HG03175 (cell line): ENCODE measurements around the gene PCSK9.

Source experiments
- ATAC-seq: cut with Tn5 transposase; IDR thresholded peaks from one replicate; pipeline ENCODE4 v1.9.1; 2021; ENCODE audit warnings: mild to moderate bottlenecking, moderate library complexity; ENCODE audit not compliant: unreplicated experiment

Gene PCSK9

DNA sequence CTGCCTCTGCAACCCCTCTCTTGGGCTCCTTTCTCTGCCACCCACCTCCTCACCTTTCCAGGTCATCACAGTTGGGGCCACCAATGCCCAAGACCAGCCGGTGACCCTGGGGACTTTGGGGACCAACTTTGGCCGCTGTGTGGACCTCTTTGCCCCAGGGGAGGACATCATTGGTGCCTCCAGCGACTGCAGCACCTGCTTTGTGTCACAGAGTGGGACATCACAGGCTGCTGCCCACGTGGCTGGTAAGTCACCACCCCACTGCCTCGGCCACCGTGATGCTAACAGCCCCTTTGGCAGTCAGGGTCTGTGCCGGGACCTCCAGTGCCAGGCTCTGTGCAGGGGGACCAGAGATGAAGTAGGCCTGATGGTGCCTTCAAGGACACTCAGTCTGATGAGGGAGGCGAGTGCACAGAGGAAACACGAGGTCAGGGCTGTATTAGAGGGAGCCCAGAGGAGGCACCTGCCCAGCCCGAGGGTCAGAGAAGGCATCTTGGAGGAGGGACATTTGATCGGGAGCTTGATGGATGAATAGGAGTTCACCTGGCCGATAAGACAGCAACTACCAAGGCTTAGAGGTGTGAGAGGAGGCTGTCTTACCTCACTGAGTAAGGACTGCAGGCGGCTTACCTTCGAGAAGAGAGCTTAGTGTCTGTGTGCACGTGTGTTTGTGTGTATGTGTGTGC, 18.1 kb downstream of the PCSK9 start:
- ATAC-seq: no peak

DNA sequence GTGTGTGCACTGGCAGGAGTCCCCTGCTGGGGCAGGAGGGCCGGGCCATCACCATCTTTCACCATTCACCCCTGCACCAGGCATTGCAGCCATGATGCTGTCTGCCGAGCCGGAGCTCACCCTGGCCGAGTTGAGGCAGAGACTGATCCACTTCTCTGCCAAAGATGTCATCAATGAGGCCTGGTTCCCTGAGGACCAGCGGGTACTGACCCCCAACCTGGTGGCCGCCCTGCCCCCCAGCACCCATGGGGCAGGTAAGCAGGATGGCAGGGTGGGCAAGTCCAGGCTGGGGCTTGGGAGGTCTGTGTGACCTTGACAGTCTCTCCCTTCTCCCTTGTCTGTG, 18.6 kb downstream of the PCSK9 start:
- ATAC-seq: no peak

DNA sequence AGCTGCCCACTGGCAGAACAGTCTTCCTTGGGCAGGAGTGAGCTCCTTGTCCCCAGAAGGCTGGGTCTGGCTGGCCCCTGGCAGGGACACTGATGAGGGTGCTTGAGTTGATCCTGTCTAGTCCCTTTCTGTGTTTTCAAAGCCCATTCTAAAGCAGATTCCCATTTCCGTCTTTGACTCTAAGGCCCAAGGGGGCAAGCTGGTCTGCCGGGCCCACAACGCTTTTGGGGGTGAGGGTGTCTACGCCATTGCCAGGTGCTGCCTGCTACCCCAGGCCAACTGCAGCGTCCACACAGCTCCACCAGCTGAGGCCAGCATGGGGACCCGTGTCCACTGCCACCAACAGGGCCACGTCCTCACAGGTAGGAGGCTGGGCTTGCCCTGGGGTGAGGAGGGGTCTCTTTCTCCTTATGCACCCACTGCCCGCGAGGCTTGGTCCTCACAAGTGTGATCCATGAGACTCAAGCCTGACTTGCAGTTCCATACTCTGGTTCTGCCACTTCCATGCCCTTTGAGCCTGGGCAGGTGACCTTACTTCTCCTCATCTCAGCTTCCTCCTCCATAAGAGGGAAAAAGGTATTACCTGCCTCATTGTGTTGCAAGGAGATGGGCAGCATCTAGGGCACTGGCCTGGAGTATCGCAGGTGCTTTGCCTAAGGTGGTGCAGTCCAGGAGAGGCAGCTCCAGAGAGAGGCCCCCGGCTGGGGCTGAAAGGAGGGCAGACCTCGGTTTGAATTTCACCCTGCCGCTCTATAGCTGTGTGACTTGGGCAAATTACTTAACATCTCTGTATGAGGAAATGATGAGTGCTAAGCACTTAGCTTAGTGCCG, 20.2 kb downstream of the PCSK9 start:
- ATAC-seq: no peak

DNA sequence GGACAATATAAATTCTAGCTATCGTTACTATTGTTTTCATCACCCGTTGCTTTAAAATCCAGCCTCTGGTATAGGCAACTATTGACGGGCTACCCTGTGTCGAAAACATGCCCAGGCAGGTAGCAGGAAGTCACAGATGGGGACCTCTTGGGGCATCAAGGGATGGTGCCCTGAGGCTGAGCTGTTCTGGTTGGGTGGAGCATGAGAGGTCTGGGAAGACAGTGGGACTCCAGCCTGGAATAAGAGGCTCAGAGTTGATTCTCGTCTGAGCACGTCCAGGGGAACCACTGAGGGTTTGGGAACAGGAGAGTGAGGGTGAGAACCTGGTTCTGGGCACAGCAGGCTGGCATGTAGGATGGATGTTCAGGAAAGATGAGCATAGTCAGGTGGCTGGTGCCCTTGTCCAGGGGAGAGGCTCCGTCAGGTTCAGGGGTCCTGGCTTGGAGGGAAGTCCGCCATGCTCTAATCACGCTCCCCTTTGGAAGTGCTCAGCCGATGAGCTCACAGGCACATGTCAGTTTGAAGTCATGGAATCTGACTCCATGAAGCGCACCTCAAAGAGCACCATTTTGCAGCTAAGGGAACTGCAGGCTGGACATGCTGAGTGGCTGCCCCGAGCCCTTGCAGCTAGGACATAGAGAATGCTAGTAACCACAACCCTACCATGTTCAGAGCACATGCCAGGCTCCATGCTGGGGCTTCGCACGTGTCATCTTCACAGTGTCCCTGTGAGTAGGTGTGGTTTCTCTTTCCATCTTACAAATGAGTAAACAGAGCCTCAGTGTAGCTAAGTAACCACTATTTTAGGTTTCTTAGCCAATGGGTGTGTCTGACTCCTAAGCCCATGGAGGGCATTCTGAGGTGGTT, 21.0 kb downstream of the PCSK9 start:
- ATAC-seq: peak; percentile 54

DNA sequence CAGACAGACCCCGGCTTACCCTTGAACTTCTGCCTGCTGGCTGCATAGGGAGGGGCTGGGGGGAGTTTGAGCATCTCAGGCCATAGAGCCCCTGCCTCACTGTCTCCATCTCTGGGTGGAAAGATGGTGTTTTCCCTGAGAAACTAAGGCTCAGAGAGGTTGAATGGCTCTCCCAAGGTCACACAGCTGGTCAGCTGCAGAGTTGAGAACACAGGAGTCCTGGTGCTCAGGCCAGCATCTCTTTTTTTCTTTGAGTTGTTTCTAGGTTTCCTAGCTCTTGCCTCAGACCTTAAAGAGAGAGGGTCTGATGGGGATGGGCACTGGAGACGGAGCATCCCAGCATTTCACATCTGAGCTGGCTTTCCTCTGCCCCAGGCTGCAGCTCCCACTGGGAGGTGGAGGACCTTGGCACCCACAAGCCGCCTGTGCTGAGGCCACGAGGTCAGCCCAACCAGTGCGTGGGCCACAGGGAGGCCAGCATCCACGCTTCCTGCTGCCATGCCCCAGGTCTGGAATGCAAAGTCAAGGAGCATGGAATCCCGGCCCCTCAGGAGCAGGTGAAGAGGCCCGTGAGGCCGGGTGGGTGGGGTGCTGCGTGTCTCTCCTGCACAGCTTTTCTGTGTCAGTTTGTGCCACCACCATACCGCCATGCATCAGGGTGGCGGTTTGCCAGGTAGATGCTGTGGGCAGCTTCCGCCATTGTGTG, 21.8 kb downstream of the PCSK9 start:
- ATAC-seq: no peak

DNA sequence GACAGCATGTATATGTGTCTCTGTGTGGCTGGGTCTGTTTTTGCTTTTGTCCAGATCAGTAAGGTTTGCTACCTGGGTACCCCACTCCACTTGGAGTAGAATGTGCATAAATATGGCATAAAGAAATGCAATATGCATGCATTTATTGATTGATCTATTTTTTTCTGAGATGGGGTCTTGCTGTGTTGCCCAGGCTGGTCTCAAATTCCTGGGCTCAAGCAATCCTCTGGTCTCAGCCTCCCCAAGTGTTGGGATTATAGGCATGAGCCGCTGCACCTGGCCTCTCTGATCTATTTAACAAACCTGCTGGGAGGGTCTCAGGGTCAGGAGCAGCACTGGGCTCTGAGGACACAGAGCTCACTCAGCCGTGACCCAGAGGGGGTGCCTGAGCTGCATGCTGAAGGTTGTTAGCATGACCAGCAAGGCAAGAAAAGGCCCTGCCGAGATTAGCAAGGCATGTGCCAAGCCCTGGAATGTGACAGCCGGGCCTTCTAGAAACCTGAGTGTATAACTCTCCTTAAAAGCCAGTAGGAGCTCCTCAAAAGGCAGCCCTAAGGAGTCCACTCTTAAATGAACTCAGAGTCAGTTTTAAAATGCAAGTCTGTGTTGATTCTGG, 22.5 kb downstream of the PCSK9 start:
- ATAC-seq: no peak

DNA sequence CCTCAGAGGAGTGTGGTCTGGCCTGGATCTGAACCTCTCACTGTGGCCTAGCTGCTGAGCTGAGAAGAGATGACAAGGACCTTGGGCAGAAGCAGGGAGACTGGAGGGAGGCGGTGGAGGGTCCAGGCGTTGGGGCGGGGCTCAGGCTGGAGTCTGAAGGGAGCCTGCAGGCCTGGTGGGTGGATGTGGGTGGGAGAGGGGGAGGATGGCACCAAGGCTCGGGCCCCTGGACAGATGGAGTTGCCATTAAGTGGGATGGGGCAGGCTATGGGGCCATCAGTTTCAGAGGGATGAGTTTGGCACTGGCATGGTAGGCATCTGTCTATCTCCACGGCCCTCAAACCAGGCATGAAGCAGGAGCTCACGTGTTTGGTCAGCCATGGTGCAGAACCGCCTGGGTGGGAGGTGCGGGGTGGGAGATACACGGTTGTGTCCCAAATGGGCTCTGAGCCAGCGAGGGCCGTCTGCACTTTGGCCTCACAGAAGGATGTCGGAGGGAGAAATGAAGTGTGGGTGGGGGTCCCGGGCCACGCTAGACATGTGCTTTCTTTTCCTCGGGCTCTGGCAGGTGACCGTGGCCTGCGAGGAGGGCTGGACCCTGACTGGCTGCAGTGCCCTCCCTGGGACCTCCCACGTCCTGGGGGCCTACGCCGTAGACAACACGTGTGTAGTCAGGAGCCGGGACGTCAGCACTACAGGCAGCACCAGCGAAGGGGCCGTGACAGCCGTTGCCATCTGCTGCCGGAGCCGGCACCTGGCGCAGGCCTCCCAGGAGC, 23.6 kb downstream of the PCSK9 start:
- ATAC-seq: no peak

DNA sequence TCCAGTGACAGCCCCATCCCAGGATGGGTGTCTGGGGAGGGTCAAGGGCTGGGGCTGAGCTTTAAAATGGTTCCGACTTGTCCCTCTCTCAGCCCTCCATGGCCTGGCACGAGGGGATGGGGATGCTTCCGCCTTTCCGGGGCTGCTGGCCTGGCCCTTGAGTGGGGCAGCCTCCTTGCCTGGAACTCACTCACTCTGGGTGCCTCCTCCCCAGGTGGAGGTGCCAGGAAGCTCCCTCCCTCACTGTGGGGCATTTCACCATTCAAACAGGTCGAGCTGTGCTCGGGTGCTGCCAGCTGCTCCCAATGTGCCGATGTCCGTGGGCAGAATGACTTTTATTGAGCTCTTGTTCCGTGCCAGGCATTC, 24.2 kb downstream of the PCSK9 start:
- no peak for ATAC-seq

DNA sequence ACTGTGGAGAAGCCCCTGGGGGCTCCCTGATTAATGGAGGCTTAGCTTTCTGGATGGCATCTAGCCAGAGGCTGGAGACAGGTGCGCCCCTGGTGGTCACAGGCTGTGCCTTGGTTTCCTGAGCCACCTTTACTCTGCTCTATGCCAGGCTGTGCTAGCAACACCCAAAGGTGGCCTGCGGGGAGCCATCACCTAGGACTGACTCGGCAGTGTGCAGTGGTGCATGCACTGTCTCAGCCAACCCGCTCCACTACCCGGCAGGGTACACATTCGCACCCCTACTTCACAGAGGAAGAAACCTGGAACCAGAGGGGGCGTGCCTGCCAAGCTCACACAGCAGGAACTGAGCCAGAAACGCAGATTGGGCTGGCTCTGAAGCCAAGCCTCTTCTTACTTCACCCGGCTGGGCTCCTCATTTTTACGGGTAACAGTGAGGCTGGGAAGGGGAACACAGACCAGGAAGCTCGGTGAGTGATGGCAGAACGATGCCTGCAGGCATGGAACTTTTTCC, 24.8 kb downstream of the PCSK9 start:
- peak; percentile 76 for ATAC-seq

DNA sequence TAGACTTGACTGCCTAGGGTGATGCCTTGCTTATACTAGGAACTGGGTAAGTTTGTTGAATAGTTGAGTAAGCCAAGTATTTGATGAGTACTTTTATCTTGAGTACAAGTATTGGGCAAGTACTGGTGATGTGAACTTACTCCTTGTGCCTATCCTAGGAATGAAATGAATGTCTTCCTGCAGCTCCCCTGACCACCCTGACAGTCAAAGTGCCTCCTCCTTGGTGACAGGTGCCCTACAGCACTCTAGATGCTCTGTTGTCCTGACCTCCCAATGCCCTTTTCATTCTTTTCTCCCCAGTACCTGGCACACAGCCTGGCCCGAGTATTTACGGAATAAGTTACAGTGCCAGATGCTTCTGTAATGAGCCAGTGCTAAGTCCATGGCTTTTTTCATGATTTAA, 25.5 kb downstream of the PCSK9 start:
- ATAC-seq: no peak

DNA sequence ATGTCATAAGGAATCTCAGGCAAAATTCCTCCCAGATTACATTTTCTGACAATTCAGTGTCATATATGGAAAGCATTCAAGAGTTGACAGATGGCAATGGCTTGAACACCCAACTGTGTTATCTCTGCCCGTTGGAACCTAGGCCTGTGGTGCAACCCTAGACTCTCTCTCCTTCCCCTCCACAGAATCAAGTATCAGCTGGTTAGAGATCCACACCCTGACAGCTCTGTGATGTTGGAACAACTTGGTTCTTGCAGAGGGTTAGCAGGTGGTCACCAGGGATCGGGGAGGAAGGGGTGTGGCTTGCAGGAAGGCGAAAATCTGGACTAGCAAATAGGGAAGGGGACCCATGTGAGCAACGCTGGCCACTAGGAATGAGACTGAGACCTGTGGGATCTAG, 26.3 kb downstream of the PCSK9 start:
- no peak for ATAC-seq

DNA sequence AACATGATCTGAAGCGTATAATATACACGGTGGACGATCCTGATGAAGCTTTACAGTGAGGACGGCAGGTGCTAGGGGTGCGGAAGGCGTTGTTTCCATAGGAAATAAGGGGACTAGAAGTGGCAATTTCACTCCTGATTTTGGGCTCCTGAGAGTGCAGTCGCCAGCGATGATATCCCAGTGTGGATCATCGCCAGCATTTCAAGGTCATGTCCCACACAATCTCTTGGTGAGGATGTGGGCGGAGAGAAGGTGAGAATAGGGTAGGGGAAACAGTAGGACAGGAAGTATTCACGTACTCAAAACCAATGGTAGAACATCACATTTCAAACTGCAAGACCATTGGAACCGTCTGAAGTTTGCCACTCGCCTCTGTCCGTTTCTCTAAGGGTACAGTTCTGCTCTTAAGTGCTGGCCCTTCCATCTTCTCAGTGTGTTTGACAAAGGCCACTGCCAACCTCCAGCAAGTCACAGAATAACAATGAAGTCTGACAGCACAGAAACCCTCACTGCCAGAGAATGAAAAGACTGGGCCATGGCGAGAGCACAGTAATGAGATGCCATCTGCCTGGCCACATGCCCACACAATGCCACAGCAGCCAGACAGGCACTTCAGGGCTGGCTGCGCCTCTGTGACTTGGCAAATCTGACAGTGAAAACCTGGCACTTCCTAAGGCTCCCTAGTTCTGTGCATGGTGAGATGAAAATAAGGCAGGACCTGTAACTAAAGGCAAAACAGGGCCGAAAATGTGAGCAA, 27.9 kb downstream of the PCSK9 start:
- ATAC-seq: no peak

DNA sequence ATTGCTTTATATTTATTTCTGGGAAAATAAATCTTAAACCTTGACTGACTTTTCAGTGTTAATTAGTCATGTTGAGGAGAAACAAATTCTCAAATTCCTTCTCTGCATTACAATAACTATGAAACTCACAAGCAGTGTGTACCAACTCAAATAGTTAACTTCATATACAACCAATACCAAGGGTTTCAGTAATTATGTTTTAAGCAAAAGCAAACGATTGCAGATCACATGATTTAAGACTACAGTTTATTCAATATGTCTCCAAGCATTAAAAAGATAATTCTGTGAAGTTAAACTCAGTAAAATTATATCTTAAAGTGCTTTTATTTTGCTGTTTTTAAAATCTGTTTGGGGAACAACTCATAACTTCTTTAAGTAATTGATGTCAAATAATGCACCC, 28.6 kb downstream of the PCSK9 start:
- no peak for ATAC-seq

DNA sequence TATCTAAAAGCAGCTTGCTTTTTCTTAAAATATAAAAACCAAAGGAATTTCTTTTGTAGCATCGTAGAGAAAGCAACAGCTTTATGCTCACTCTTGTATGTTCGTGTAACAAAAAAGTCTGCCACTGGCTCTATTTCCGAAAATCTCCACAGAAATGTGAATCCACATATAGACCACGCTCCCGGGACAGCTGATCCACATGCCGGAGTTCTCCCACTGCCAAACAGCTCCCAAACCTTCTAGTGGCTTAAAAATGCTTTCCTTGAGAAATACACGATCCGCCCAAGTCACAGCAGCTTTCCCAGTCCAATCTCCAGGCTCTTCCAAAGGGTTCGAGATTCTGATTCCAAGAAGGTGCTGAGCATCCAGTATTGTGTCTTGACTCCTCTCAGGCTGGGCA, 29.3 kb downstream of the PCSK9 start:
- no peak for ATAC-seq

DNA sequence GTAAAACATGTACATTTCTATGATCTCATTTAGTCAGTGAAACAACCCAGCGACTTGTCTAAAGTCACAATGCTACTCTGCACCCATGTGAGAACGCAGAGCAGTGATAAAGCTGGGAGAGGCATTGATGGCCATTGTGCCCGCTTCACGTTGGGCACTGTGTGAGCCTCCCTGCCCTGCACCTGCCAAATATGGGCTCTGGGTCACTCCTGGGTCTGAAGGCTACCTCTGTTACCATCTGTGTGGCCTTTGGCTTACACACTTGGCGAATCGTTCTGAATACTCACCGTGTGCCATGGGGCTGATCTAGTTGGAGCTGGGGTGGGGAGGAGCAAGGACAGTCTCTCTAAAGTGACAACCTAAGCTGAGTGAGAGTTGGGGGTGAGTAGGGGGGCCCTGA, 29.9 kb downstream of the PCSK9 start:
- ATAC-seq: no peak

DNA sequence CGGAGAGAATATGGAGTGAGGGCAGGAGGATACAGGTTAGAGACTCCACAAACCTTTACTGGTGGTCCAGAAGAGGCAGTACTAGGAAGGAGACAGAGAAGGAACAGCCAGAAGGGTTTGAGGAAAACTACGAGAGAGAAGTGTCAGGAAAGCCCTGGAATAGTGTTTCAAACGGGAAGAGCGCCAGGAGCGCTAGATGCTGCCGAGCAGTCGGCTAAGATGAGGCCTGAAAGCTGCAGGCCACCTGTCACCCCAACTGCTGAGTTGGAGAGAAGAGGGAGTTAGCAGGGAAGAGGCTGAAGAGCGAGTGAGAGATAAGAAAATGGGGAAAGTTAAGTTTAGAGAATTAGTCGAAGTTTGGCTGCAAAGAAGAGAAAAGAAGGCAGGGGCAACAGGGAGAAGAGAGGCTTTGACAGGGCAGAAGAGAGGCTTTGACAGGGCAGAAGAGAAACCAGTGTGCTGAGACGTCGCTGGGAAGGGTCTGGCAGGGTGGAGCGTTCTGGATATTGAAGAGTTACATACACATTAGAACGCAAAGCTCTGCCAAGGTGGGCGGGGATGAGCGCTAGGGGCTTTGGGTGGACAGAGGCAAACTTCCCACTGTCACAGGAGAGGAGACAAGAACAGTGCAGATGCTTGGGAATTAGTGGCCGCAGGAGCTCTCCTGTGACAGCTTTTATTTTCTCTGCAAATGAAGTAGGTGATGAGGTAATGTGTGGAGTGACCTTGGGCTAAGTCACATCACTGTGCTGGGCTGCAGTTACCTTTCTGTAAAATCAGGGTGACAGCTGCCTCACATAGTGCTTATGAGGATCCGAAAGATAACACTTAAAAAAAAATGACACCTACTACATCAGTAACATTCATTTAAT, 31.2 kb downstream of the PCSK9 start:
- ATAC-seq: no peak

DNA sequence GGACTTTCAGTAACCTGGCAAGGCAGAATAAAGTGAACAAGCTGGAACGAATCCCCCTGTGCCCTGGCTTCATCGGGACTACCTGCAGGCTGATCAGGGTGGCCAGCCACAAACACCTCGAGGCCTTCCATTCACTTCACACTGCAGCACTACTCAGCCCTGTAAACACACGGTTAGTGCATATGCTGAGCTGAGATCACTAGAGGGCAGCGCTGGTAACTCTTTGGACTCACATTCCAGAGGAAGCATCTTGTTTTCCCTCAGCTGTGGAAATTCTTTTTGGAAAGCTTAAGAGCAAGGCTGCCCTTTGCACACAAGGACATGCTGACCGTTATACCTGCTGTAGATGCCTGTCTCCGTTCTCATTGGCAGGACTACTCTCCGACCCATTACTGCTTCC, 32.1 kb downstream of the PCSK9 start:
- no peak for ATAC-seq
